ENCODE measurements around the gene DAPL1. TPM values are rescaled to one million over a fixed set of nuclear protein-coding genes. Genes with fewer than 3 reads are reported as not detected.

Gene DAPL1
- total RNA-seq, 3 donors from 2014 or later, result not detected

GRCh38 chr2:158797963-158798700 is 3.0 kb downstream of the DAPL1 start:
- H3K36me3 ChIP-seq, result no peaks in the 10 kb centered on the region
- DNase-seq (ENCODE audit: low spot score in 2 of 2), result no peak
- H3K27ac ChIP-seq, result no peak overlapping the region
- H3K9me3 ChIP-seq, result no peaks in the 10 kb centered on the region
- H3K27me3 ChIP-seq, result no peaks in the 10 kb centered on the region
- TF ChIP-seq CTCF (IDR thresholded peaks at IDR 0.05), result no peak
- no peak for TF ChIP-seq POLR2A (IDR thresholded peaks at IDR 0.05)
- no peak for TF ChIP-seq POLR2AphosphoS5 (IDR thresholded peaks at IDR 0.05)
- no peak overlapping the region for H3K4me3 ChIP-seq
- intact Hi-C loops (cut with DNase I; ENCODE audit: low total_unique reads), result no loop called here
- no peaks in the 10 kb centered on the region for H3K4me1 ChIP-seq

GRCh38 chr2:158799181-158799580 is 4.1 kb downstream of the DAPL1 start:
- intact Hi-C loops (cut with DNase I; ENCODE audit: low total_unique reads), result no loop called here

GRCh38 chr2:158803506-158803905 is 8.4 kb downstream of the DAPL1 start:
- H3K4me3 ChIP-seq, result no peak overlapping the region
- H3K9me3 ChIP-seq, result no peaks in the 10 kb centered on the region
- TF ChIP-seq CTCF (IDR thresholded peaks at IDR 0.05) (no peak), POLR2AphosphoS5 (IDR thresholded peaks at IDR 0.05) (no peak), POLR2A (IDR thresholded peaks at IDR 0.05) (no peak)
- DNase-seq (ENCODE audit: low spot score in 2 of 2), result no peak
- no peaks in the 10 kb centered on the region for H3K4me1 ChIP-seq
- H3K27me3 ChIP-seq, result no peaks in the 10 kb centered on the region
- H3K27ac ChIP-seq, result no peak overlapping the region
- intact Hi-C loops (cut with DNase I; ENCODE audit: low total_unique reads), result loop anchor here (5.0 kb wide), 1 partner anchor 1301 kb away; no protein-coding TSS in a partner anchor
- H3K36me3 ChIP-seq, result no peaks in the 10 kb centered on the region

More at GRCh38 chr2:158799181-158799580, 4.1 kb downstream of the DAPL1 start:
- Histone ChIP-seq H3K4me1 (no peaks in the 10 kb centered on the region), H3K27me3 (no peaks in the 10 kb centered on the region), H3K36me3 (no peaks in the 10 kb centered on the region), H3K4me3 (no peak overlapping the region), H3K27ac (no peak overlapping the region), H3K9me3 (no peaks in the 10 kb centered on the region)
- no peak for TF ChIP-seq POLR2A (IDR thresholded peaks at IDR 0.05)
- TF ChIP-seq CTCF (IDR thresholded peaks at IDR 0.05), result no peak
- TF ChIP-seq POLR2AphosphoS5 (IDR thresholded peaks at IDR 0.05), result no peak
- DNase-seq (ENCODE audit: low spot score in 2 of 2), result no peak

- intact Hi-C loops (cut with DNase I; ENCODE audit: low total_unique reads), result no loop called here
- no peak for DNase-seq (ENCODE audit: low spot score in 2 of 2)
- H3K36me3 ChIP-seq, result no peaks in the 10 kb centered on the region
- no peaks in the 10 kb centered on the region for H3K9me3 ChIP-seq
- no peaks in the 10 kb centered on the region for H3K4me1 ChIP-seq
- H3K27ac ChIP-seq, result no peak overlapping the region
- H3K4me3 ChIP-seq, result no peak overlapping the region
- no peaks in the 10 kb centered on the region for H3K27me3 ChIP-seq
- TF ChIP-seq POLR2A (IDR thresholded peaks at IDR 0.05), result no peak
- no peak for TF ChIP-seq POLR2AphosphoS5 (IDR thresholded peaks at IDR 0.05)
- TF ChIP-seq CTCF (IDR thresholded peaks at IDR 0.05), result no peak
Observed at GRCh38 chr2:158805255-158805654, 10.1 kb downstream of the DAPL1 start.

GRCh38 chr2:158805936-158806335 is 10.8 kb downstream of the DAPL1 start:
- Histone ChIP-seq H3K27me3 (no peaks in the 10 kb centered on the region), H3K4me1 (no peaks in the 10 kb centered on the region), H3K4me3 (no peak overlapping the region), H3K9me3 (no peaks in the 10 kb centered on the region), H3K27ac (no peak overlapping the region), H3K36me3 (no peaks in the 10 kb centered on the region)
- TF ChIP-seq CTCF (IDR thresholded peaks at IDR 0.05) (no peak), POLR2AphosphoS5 (IDR thresholded peaks at IDR 0.05) (no peak), POLR2A (IDR thresholded peaks at IDR 0.05) (no peak)
- intact Hi-C loops (cut with DNase I; ENCODE audit: low total_unique reads), result no loop called here
- DNase-seq (ENCODE audit: low spot score in 2 of 2), result no peak

All from breast epithelium (tissue), 4 donors.